Aorta (tissue), 5 donors: ENCODE measurements around the gene TSPAN32. TPM values are rescaled to one million over a fixed set of nuclear protein-coding genes. Genes with fewer than 3 reads are reported as not detected.

Experiments
- ATAC-seq: fragments of 200-7000 bp; cut with Tn5 transposase; one replicate; pipeline ENCODE4 v1.9.1; 2022; ENCODE audit warnings: moderate library complexity; ENCODE audit not compliant: low FRiP score
- DNase-seq, 2 donors: peaks; one replicate each; pipeline ENCODE4 v3.0.0-alpha.2; 2020
- H3K27ac ChIP-seq, 2 donors: one replicate each; pipeline ENCODE4 v1.5.1; 2013; ENCODE audit warnings: low read length in 2 of 2, mild to moderate bottlenecking in 2 of 2, moderate library complexity in 2 of 2, control low read depth in 1 of 2, inconsistent platforms in 1 of 2, low read depth in 1 of 2
- H3K27me3 ChIP-seq, 2 donors: one replicate each; pipeline ENCODE4 v1.6.1; 2013; ENCODE audit warnings: control low read depth in 1 of 2, low read length in 1 of 2, mild to moderate bottlenecking in 1 of 2, moderate library complexity in 1 of 2; ENCODE audit not compliant: insufficient read depth in 2 of 2, control insufficient read depth in 1 of 2
- H3K36me3 ChIP-seq, 2 donors: one replicate each; pipeline ENCODE4 v1.6.1; 2013; ENCODE audit warnings: control low read depth in 1 of 2, low read length in 1 of 2, mild to moderate bottlenecking in 1 of 2; ENCODE audit not compliant: insufficient read depth in 2 of 2, control insufficient read depth in 1 of 2
- H3K4me1 ChIP-seq, 2 donors: one replicate each; pipeline ENCODE4 v1.6.1; 2013; ENCODE audit warnings: low read length in 2 of 2, control low read depth in 1 of 2, mild to moderate bottlenecking in 1 of 2, moderate library complexity in 1 of 2; ENCODE audit not compliant: insufficient read depth in 2 of 2, control insufficient read depth in 1 of 2
- H3K4me3 ChIP-seq, 2 donors: one replicate each; pipeline ENCODE4 v1.5.1; 2013; ENCODE audit warnings: low read length in 2 of 2, control low read depth in 1 of 2, mild to moderate bottlenecking in 1 of 2
- H3K9me3 ChIP-seq: one replicate; pipeline ENCODE4 v1.6.1; 2013; ENCODE audit warnings: mild to moderate bottlenecking, low read length; ENCODE audit not compliant: control insufficient read depth
- WGBS, 2 donors: extraction: QIAGEN DNeasy Blood & Tissue Kit; methylation state at CpG; one replicate each; pipeline ENCODE4 v1.1.7; 2013; 5-methylcytosine and 5-hydroxymethylcytosine counted together
- intact Hi-C, 2 donors: fragments of 100-400 bp; cut with DNase I; formaldehyde crosslinking; loops; one replicate each; pipeline versions ENCODE4 v1.14.2 to v1.15.0; 2022
- polyA plus RNA-seq, 2 donors: library from polyadenylated mRNA; stranded (reverse); fragments of 200-250 nt; gene quantifications; one replicate each; pipeline ENCODE4 v1.2.3, GENCODE V29; 2013
- total RNA-seq, 2 donors: library from RNA; stranded (reverse); fragmentation: NEBNext Ultra II Directional; extraction: Animal tissue kit (Norgen Biotek cat#: 25700); gene quantifications; one replicate each; pipeline ENCODE4 v1.2.1, GENCODE V29; 2021
- donor health status: healthy with polysubstance abuse.
- donor health status: Bipolar disorder and iron deficiency.
- donor health status: DM: no; HTN: no; CAD: no.
- donor health status: DM: no; HTN: no; CAD: no.
- donor health status: DM: yes; HTN: yes; CAD: no.

TSPAN32 gene
- total and polyA plus RNA-seq, 4 donors, result 0.84 to 8.7 (median 3.5) TPM; not detected in 1

GRCh38 chr11:2293984-2294925 is 7.6 kb upstream of the TSPAN32 start:
- Histone ChIP-seq H3K36me3 (no peaks in the 10 kb centered on the region), H3K4me1 (no peaks in the 10 kb centered on the region), H3K9me3 (no peaks in the 10 kb centered on the region), H3K4me3 (no peak overlapping the region), H3K27me3 (no peaks in the 10 kb centered on the region), H3K27ac (no peak overlapping the region)
- DNase-seq, result peak; percentile 64 to 67
- no peak for ATAC-seq
- 81 to 83% methylated on average over 27 of the region's 27 CpGs for WGBS, 2 donors
- intact Hi-C loops, result no loop called here

- ATAC-seq, result no peak
- Histone ChIP-seq H3K4me1 (no peaks in the 10 kb centered on the region), H3K4me3 (no peak overlapping the region), H3K9me3 (no peaks in the 10 kb centered on the region), H3K27me3 (no peaks in the 10 kb centered on the region), H3K36me3 (no peaks in the 10 kb centered on the region), H3K27ac (no peak overlapping the region)
- peak; percentile 39 to 53 for DNase-seq
- WGBS, 2 donors, result 85 to 87% methylated on average over 8 of the region's 8 CpGs
- intact Hi-C loops, result no loop called here
Measured at GRCh38 chr11:2294926-2295290, 6.9 kb upstream of the TSPAN32 start.

- peak; percentile 29 to 57 for DNase-seq
- intact Hi-C loops, result no loop called here
Measured at GRCh38 chr11:2295971-2296912, 5.6 kb upstream of the TSPAN32 start.

GRCh38 chr11:2296913-2297622 is 4.7 kb upstream of the TSPAN32 start:
- ATAC-seq (no peak), DNase-seq (peak; percentile 29 to 65)
- 89 to 91% methylated on average over 13 of the region's 13 CpGs for WGBS, 2 donors
- no peak overlapping the region for H3K4me3 ChIP-seq
- no peak overlapping the region for H3K27ac ChIP-seq
- no peaks in the 10 kb centered on the region for H3K4me1 ChIP-seq
- no peaks in the 10 kb centered on the region for H3K9me3 ChIP-seq
- intact Hi-C loops, result no loop called here
- H3K27me3 ChIP-seq, result no peaks in the 10 kb centered on the region
- H3K36me3 ChIP-seq, result no peaks in the 10 kb centered on the region

More at GRCh38 chr11:2295971-2296912, 5.6 kb upstream of the TSPAN32 start:
- no peak overlapping the region for H3K4me3 ChIP-seq
- H3K4me1 ChIP-seq, result no peaks in the 10 kb centered on the region
- no peak for ATAC-seq
- no peaks in the 10 kb centered on the region for H3K9me3 ChIP-seq
- WGBS, 2 donors, result 86 to 87% methylated on average over 12 to 17 of the region's 17 CpGs
- no peak overlapping the region for H3K27ac ChIP-seq
- H3K27me3 ChIP-seq, result no peaks in the 10 kb centered on the region
- no peaks in the 10 kb centered on the region for H3K36me3 ChIP-seq

- ATAC-seq, result no peak
- intact Hi-C loops, result no loop called here
- H3K4me1 ChIP-seq, result no peaks in the 10 kb centered on the region
- peak; percentile 2 to 5 for DNase-seq
- no peak overlapping the region for H3K27ac ChIP-seq
- WGBS, 2 donors, result 45 to 65% methylated on average over 1 of the region's 1 CpG
- no peak overlapping the region for H3K4me3 ChIP-seq
- no peaks in the 10 kb centered on the region for H3K9me3 ChIP-seq
- H3K36me3 ChIP-seq, result no peaks in the 10 kb centered on the region
- no peaks in the 10 kb centered on the region for H3K27me3 ChIP-seq
Measured at GRCh38 chr11:2297623-2298030, 4.2 kb upstream of the TSPAN32 start.

GRCh38 chr11:2298131-2298794 is 3.5 kb upstream of the TSPAN32 start:
- intact Hi-C loops, result no loop called here
- no peak overlapping the region for H3K27ac ChIP-seq
- no peak for ATAC-seq
- peak; percentile 4 to 68 for DNase-seq
- H3K4me1 ChIP-seq, result no peaks in the 10 kb centered on the region
- H3K9me3 ChIP-seq, result no peaks in the 10 kb centered on the region
- H3K4me3 ChIP-seq, result no peak overlapping the region
- H3K27me3 ChIP-seq, result no peaks in the 10 kb centered on the region
- WGBS, 2 donors, result 81 to 88% methylated on average over 14 of the region's 14 CpGs
- no peaks in the 10 kb centered on the region for H3K36me3 ChIP-seq

GRCh38 chr11:2298795-2299761 is 2.7 kb upstream of the TSPAN32 start:
- 78 to 82% methylated on average over 18 of the region's 18 CpGs for WGBS, 2 donors

More at GRCh38 chr11:2298795-2299761, 2.7 kb upstream of the TSPAN32 start:
- no peak overlapping the region for H3K27ac ChIP-seq
- ATAC-seq, result no peak
- H3K4me3 ChIP-seq, result no peak overlapping the region
- no peaks in the 10 kb centered on the region for H3K9me3 ChIP-seq
- H3K36me3 ChIP-seq, result no peaks in the 10 kb centered on the region
- intact Hi-C loops, result no loop called here
- no peaks in the 10 kb centered on the region for H3K27me3 ChIP-seq
- H3K4me1 ChIP-seq, result no peaks in the 10 kb centered on the region
- DNase-seq, result peak in 1 of 2 donors; percentile 72
